Gastroesophageal sphincter (tissue), 3 donors: ENCODE measurements around the gene MORC4.

Experiments
- POLR2A ChIP-seq, 2 donors: fragments of 450-650 bp; IDR thresholded peaks; one replicate each; pipeline ENCODE4 v1.6.1; 2017; ENCODE audit warnings: antibody characterized with exemption in 2 of 2, mild to moderate bottlenecking in 2 of 2, moderate library complexity in 1 of 2
- TF ChIP-seq, protein P1 (sequence below), 4 experiments: fragments of 200-600 bp in 2 of 4; fragments of 450-650 bp in 2 of 4; sonication (generic) in 1 of 4; IDR thresholded peaks; one replicate each; pipeline ENCODE4 v1.5.1; 2017 to 2019; ENCODE audit warnings: antibody characterized with exemption in 4 of 4, mild to moderate bottlenecking in 2 of 4, moderate library complexity in 2 of 4

DNA sequence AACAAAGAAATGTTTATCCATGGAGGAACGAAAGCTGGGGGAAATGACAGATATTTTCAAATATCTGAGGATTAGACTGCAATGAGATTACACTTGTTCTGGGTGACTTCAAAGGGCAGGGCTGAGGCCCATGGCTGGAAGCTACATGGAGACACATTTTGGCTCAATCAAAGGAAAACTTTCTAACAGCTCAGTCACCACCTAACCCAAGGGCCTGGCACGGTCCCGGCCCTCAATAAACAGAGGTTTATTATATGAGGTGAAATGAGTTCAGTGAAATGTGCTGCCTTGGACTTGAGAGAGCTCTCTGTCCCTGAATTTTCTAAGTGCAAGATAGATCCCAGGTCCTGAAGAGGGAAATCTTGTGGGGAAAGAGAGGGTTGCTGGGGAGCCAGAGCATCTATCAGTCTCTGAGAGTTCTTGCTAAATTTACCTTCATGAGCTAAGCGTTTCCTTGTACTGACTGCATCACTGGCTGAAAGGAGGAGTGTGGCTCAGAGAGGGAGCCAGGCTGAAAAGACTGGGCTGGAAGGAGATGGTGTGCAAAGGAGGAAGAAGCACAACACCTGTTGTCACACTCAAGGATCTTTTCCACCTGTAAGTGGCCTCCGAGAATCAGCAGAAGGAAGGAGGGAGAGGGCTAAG is 94.8 kb downstream of the MORC4 start:
- TF ChIP-seq, protein P1, sequence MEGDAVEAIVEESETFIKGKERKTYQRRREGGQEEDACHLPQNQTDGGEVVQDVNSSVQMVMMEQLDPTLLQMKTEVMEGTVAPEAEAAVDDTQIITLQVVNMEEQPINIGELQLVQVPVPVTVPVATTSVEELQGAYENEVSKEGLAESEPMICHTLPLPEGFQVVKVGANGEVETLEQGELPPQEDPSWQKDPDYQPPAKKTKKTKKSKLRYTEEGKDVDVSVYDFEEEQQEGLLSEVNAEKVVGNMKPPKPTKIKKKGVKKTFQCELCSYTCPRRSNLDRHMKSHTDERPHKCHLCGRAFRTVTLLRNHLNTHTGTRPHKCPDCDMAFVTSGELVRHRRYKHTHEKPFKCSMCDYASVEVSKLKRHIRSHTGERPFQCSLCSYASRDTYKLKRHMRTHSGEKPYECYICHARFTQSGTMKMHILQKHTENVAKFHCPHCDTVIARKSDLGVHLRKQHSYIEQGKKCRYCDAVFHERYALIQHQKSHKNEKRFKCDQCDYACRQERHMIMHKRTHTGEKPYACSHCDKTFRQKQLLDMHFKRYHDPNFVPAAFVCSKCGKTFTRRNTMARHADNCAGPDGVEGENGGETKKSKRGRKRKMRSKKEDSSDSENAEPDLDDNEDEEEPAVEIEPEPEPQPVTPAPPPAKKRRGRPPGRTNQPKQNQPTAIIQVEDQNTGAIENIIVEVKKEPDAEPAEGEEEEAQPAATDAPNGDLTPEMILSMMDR (IDR thresholded peaks at IDR 0.05): no peak
- no peak for TF ChIP-seq POLR2A (IDR thresholded peaks at IDR 0.05)
